ENCODE results near the gene ANKH.

ANKH gene

DNA sequence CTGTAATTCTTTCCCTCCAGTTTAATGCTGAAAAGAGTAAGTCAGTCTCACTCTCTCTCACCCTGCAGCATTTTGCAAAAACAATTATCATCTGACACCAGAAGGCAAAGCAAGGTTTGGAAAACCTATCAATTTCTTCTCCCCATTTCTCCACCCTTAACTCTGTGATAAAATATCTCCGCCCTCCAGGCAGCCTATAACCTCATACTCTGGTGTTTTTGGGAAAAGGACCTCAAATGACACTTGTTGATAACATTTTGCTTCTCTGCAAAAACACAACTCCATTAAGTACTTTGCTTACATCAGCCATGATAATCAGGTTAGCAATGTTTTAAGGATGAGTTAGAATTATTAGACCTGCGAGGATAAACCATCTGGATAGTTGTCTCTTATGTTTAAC lies 2.3 kb downstream of the ANKH start:
- no peak overlapping the region for H3K9ac ChIP-seq (ENCODE audit: low read length)
- peaks cover 10% of the 10 kb centered on the region for H3K4me1 ChIP-seq (ENCODE audit: insufficient read depth, low read length)
- no peaks in the 10 kb centered on the region for H3K9me3 ChIP-seq (ENCODE audit: low read length)
- H3K4me3 ChIP-seq (ENCODE audit: low read depth in 1 of 2, low read length in 2 of 2), result no peak overlapping the region
- no peak overlapping the region for H3K27ac ChIP-seq (ENCODE audit: low read depth, low read length)
- H3K27me3 ChIP-seq (ENCODE audit: control insufficient read depth in 1 of 2, insufficient read depth in 2 of 2, low read length in 2 of 2), result no peaks in the 10 kb centered on the region
- H3K36me3 ChIP-seq (ENCODE audit: insufficient read depth, low read length), result no peaks in the 10 kb centered on the region

DNA sequence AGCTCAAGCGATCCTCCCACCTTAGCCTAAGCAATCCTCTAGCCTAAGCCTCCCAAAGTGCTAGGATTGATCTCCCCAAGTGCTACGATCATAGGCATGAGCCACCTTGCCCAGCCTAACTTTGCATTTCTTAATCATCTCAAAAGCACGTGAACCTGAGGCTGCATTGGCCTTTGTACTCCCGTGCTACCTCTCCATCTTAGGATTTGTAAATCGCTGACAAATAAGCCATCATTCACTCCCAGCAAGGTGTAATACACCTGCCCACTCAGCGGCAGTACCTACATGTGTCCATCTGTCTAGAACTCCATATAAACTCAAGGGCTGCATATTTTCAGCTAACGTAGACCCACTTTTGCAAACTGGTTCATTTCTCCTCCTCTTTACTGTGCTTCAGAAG lies 2.8 kb downstream of the ANKH start:
- H3K4me3 ChIP-seq (ENCODE audit: low read depth in 1 of 2, low read length in 2 of 2), result no peak overlapping the region
- no peaks in the 10 kb centered on the region for H3K27me3 ChIP-seq (ENCODE audit: control insufficient read depth in 1 of 2, insufficient read depth in 2 of 2, low read length in 2 of 2)
- no peak overlapping the region for H3K27ac ChIP-seq (ENCODE audit: low read depth, low read length)
- H3K9me3 ChIP-seq (ENCODE audit: low read length), result no peaks in the 10 kb centered on the region
- H3K9ac ChIP-seq (ENCODE audit: low read length), result no peak overlapping the region
- H3K36me3 ChIP-seq (ENCODE audit: insufficient read depth, low read length), result no peaks in the 10 kb centered on the region
- H3K4me1 ChIP-seq (ENCODE audit: insufficient read depth, low read length), result peaks cover 10% of the 10 kb centered on the region

DNA sequence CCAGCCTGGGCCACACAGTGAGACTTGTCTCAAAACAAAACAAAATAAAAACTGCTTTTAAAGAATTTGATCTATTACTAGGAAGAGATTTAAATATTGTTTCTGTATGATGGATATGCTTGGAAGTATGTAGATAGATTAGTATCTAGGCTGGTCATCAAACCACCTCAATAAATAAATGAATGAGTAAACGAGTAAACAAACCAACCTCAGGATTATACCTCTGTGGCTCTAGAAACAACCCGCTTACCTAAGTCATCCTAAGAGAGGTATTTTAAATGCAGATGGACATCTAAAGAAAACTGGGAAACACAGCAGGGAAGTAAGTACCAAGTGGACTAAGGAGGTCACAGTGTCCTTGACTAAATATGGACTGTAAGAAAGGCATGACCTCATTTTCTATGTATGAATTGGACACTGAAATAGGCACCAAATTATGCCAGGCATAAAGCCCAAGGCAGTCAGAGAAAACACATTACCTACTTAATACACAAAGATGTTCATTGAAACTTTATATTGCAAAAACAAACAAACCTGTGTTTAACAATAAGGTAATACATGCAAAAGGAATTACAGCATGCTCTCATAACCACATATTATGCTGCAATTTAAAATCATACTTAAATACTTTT lies 7.3 kb downstream of the ANKH start:
- no peak overlapping the region for H3K27ac ChIP-seq (ENCODE audit: low read depth, low read length)
- no peak overlapping the region for H3K9ac ChIP-seq (ENCODE audit: low read length)
- no peaks in the 10 kb centered on the region for H3K36me3 ChIP-seq (ENCODE audit: insufficient read depth, low read length)
- H3K4me1 ChIP-seq (ENCODE audit: insufficient read depth, low read length), result no peaks in the 10 kb centered on the region
- no peaks in the 10 kb centered on the region for H3K9me3 ChIP-seq (ENCODE audit: low read length)
- H3K27me3 ChIP-seq (ENCODE audit: control insufficient read depth in 1 of 2, insufficient read depth in 2 of 2, low read length in 2 of 2), result no peaks in the 10 kb centered on the region
- H3K4me3 ChIP-seq (ENCODE audit: low read depth in 1 of 2, low read length in 2 of 2), result no peak overlapping the region

DNA sequence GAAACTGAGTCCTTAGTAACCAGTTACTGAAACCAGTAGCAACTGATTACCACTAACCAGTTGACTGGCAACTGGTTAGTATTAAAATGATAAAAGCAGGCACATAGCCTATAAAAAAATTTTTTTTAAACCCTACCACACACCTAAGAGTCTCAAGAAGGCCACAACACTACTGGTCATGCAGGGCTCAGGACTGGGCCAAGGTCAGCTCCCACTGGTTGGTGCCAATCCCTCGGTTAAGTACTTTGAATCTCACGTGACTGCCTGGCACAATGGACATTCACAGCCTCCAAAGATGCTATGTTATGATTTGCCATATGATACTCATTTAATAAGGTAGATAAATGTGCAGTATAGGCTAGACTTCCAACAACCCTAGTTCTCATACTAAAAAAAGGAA lies 8.5 kb downstream of the ANKH start:
- H3K27ac ChIP-seq (ENCODE audit: low read depth, low read length), result no peak overlapping the region
- no peaks in the 10 kb centered on the region for H3K36me3 ChIP-seq (ENCODE audit: insufficient read depth, low read length)
- H3K9ac ChIP-seq (ENCODE audit: low read length), result no peak overlapping the region
- no peaks in the 10 kb centered on the region for H3K4me1 ChIP-seq (ENCODE audit: insufficient read depth, low read length)
- H3K27me3 ChIP-seq (ENCODE audit: control insufficient read depth in 1 of 2, insufficient read depth in 2 of 2, low read length in 2 of 2), result no peaks in the 10 kb centered on the region
- no peaks in the 10 kb centered on the region for H3K9me3 ChIP-seq (ENCODE audit: low read length)
- no peak overlapping the region for H3K4me3 ChIP-seq (ENCODE audit: low read depth in 1 of 2, low read length in 2 of 2)

DNA sequence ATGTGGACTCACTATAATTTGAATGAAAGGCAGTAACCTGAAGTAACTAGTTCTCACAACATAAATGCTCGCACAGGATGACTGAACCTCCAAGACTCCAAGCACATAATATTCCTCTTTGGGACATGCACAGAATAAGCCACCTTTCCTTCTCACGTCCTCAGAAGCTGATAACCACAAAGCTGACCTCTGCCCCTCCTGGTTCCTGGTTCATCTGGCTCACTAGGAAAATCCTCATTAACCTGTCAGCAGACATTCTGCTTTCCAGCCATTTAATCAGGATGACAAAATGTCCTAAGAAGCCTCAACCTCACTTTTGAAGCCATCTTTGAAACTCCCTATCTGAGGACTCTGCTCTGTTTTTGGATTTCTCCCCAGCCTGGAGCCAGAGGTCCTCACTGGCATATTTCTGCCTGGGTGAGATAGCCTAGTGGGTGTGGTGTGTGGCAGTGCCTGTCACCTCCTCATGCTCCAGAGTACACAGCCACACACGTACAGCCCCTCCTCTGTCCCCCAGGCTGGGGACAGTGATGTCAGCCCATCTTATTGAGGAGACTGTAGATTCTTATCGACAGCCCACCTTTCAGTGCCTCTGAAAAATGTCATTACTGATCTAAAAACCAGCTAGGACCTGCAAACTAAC lies 10.3 kb downstream of the ANKH start:
- H3K36me3 ChIP-seq (ENCODE audit: insufficient read depth, low read length), result no peaks in the 10 kb centered on the region
- no peak overlapping the region for H3K9ac ChIP-seq (ENCODE audit: low read length)
- H3K27ac ChIP-seq (ENCODE audit: low read depth, low read length), result no peak overlapping the region
- H3K27me3 ChIP-seq (ENCODE audit: control insufficient read depth in 1 of 2, insufficient read depth in 2 of 2, low read length in 2 of 2), result no peaks in the 10 kb centered on the region
- no peak overlapping the region for H3K4me3 ChIP-seq (ENCODE audit: low read depth in 1 of 2, low read length in 2 of 2)
- H3K9me3 ChIP-seq (ENCODE audit: low read length), result no peaks in the 10 kb centered on the region
- no peaks in the 10 kb centered on the region for H3K4me1 ChIP-seq (ENCODE audit: insufficient read depth, low read length)

GRCh38 chr5:14859980-14860379 lies 11.6 kb downstream of the ANKH start:
- Histone ChIP-seq H3K9me3 (ENCODE audit: low read length) (no peaks in the 10 kb centered on the region), H3K9ac (ENCODE audit: low read length) (no peak overlapping the region), H3K4me1 (ENCODE audit: insufficient read depth, low read length) (no peaks in the 10 kb centered on the region), H3K36me3 (ENCODE audit: insufficient read depth, low read length) (no peaks in the 10 kb centered on the region), H3K27ac (ENCODE audit: low read depth, low read length) (no peak overlapping the region), H3K27me3 (ENCODE audit: control insufficient read depth in 1 of 2, insufficient read depth in 2 of 2, low read length in 2 of 2) (no peaks in the 10 kb centered on the region), H3K4me3 (ENCODE audit: low read depth in 1 of 2, low read length in 2 of 2) (no peak overlapping the region)

GRCh38 chr5:14859150-14859549 lies 12.4 kb downstream of the ANKH start:
- Histone ChIP-seq H3K27ac (ENCODE audit: low read depth, low read length) (no peak overlapping the region), H3K27me3 (ENCODE audit: control insufficient read depth in 1 of 2, insufficient read depth in 2 of 2, low read length in 2 of 2) (no peaks in the 10 kb centered on the region), H3K4me3 (ENCODE audit: low read depth in 1 of 2, low read length in 2 of 2) (no peak overlapping the region), H3K9me3 (ENCODE audit: low read length) (no peaks in the 10 kb centered on the region), H3K4me1 (ENCODE audit: insufficient read depth, low read length) (no peaks in the 10 kb centered on the region), H3K36me3 (ENCODE audit: insufficient read depth, low read length) (no peaks in the 10 kb centered on the region), H3K9ac (ENCODE audit: low read length) (no peak overlapping the region)

GRCh38 chr5:14855366-14855765 lies 16.2 kb downstream of the ANKH start:
- H3K9me3 ChIP-seq (ENCODE audit: low read length), result no peaks in the 10 kb centered on the region
- H3K27ac ChIP-seq (ENCODE audit: low read depth, low read length), result no peak overlapping the region
- no peaks in the 10 kb centered on the region for H3K27me3 ChIP-seq (ENCODE audit: control insufficient read depth in 1 of 2, insufficient read depth in 2 of 2, low read length in 2 of 2)
- no peaks in the 10 kb centered on the region for H3K4me1 ChIP-seq (ENCODE audit: insufficient read depth, low read length)
- H3K4me3 ChIP-seq (ENCODE audit: low read depth in 1 of 2, low read length in 2 of 2), result no peak overlapping the region
- H3K9ac ChIP-seq (ENCODE audit: low read length), result no peak overlapping the region
- no peaks in the 10 kb centered on the region for H3K36me3 ChIP-seq (ENCODE audit: insufficient read depth, low read length)

DNA sequence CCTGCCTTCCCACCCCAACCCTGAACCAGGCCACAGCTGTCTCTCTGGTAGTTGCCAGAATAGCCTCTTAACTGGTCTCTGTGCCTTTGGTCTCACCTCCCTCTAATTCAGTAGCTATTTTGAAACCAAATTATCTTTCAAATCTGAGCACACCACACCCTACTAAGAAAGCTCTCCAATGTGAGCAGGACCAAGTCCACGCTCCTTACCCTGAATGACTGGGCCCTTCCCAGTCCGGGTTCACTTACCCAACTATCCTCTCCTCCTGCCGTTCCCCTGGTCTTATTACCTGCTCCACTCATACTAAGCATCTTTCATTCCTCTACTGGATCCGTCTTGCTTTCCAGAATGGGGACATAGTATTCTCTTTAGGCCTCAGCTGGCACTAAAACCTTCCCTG lies 16.8 kb downstream of the ANKH start:
- no peaks in the 10 kb centered on the region for H3K36me3 ChIP-seq (ENCODE audit: insufficient read depth, low read length)
- H3K9me3 ChIP-seq (ENCODE audit: low read length), result no peaks in the 10 kb centered on the region
- H3K27ac ChIP-seq (ENCODE audit: low read depth, low read length), result no peak overlapping the region
- no peak overlapping the region for H3K9ac ChIP-seq (ENCODE audit: low read length)
- no peaks in the 10 kb centered on the region for H3K4me1 ChIP-seq (ENCODE audit: insufficient read depth, low read length)
- no peak overlapping the region for H3K4me3 ChIP-seq (ENCODE audit: low read depth in 1 of 2, low read length in 2 of 2)
- no peaks in the 10 kb centered on the region for H3K27me3 ChIP-seq (ENCODE audit: control insufficient read depth in 1 of 2, insufficient read depth in 2 of 2, low read length in 2 of 2)

DNA sequence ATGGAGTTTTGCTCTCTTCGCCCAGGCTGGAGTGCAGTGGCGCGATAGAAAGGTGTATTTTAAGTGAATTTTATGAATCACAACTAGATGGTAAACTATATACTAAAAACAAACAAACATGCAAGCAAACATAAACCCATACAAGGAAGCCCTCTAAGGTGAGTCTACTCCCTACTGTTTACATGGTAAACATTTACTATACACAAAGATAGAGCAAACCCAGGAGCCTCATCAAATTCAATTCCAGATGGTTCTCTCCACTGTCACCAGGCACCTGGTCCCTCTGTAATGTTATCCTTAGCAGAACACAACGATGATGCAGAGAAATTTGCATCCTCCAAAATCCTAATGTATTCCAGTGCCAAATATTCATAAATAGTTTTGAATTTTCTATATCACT lies 17.9 kb downstream of the ANKH start:
- no peaks in the 10 kb centered on the region for H3K4me1 ChIP-seq (ENCODE audit: insufficient read depth, low read length)
- H3K9me3 ChIP-seq (ENCODE audit: low read length), result no peaks in the 10 kb centered on the region
- no peaks in the 10 kb centered on the region for H3K27me3 ChIP-seq (ENCODE audit: control insufficient read depth in 1 of 2, insufficient read depth in 2 of 2, low read length in 2 of 2)
- no peak overlapping the region for H3K27ac ChIP-seq (ENCODE audit: low read depth, low read length)
- H3K4me3 ChIP-seq (ENCODE audit: low read depth in 1 of 2, low read length in 2 of 2), result no peak overlapping the region
- no peak overlapping the region for H3K9ac ChIP-seq (ENCODE audit: low read length)
- H3K36me3 ChIP-seq (ENCODE audit: insufficient read depth, low read length), result no peaks in the 10 kb centered on the region

DNA sequence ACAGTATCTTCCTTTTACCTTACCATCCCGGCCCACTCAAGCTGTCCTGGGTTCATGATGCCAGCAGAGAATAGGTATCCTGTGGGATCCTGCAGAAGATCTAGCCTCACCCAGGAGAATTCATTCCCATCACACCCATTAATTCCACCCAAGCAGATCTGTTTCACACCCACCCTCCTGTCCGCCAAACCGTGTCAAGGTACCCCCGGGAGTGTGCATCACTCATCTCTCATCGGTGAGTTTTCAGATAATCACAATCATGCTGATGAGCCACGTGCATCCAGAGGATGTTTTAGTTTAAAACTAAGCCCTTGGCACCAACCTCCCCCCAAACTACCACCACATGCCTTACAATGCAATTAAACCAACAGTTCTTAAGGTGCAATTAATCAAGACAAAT lies 18.8 kb downstream of the ANKH start:
- Histone ChIP-seq H3K27ac (ENCODE audit: low read depth, low read length) (no peak overlapping the region), H3K4me3 (ENCODE audit: low read depth in 1 of 2, low read length in 2 of 2) (no peak overlapping the region), H3K4me1 (ENCODE audit: insufficient read depth, low read length) (no peaks in the 10 kb centered on the region)

GRCh38 chr5:14851999-14852526 lies 19.5 kb downstream of the ANKH start:
- no peaks in the 10 kb centered on the region for H3K9me3 ChIP-seq (ENCODE audit: low read length)
- no peak overlapping the region for H3K27ac ChIP-seq (ENCODE audit: low read depth, low read length)

More for the DNA sequence above, 18.8 kb downstream of the ANKH start:
- Histone ChIP-seq H3K9ac (ENCODE audit: low read length) (no peak overlapping the region), H3K27me3 (ENCODE audit: control insufficient read depth in 1 of 2, insufficient read depth in 2 of 2, low read length in 2 of 2) (no peaks in the 10 kb centered on the region), H3K36me3 (ENCODE audit: insufficient read depth, low read length) (no peaks in the 10 kb centered on the region), H3K9me3 (ENCODE audit: low read length) (no peaks in the 10 kb centered on the region)

More at GRCh38 chr5:14851999-14852526, 19.5 kb downstream of the ANKH start:
- Histone ChIP-seq H3K4me1 (ENCODE audit: insufficient read depth, low read length) (no peaks in the 10 kb centered on the region), H3K9ac (ENCODE audit: low read length) (no peak overlapping the region), H3K4me3 (ENCODE audit: low read depth in 1 of 2, low read length in 2 of 2) (no peak overlapping the region), H3K27me3 (ENCODE audit: control insufficient read depth in 1 of 2, insufficient read depth in 2 of 2, low read length in 2 of 2) (no peaks in the 10 kb centered on the region), H3K36me3 (ENCODE audit: insufficient read depth, low read length) (no peaks in the 10 kb centered on the region)
